HTERT RPE-1 (cell line): ENCODE results near the gene GLTP.
"Not testable (repeated sequence)": the region's sequence is repeated elsewhere in the genome, so short reads cannot be mapped to it uniquely, and the experiment has no call there.

Source experiments
- in situ Hi-C: fragments of 300-500 bp; cut with MboI; formaldehyde crosslinking; loops from 4 replicates; pipeline ENCODE4 v1.14.3; 2020; ENCODE audit warnings: low sequenced_read_pairs

The GLTP gene

GRCh38 chr12:109905301-109905700 lies 25.0 kb upstream of the GLTP start:
- in situ Hi-C loops: no loop called here

- in situ Hi-C loops: no loop called here
Measured at GRCh38 chr12:109902891-109903418, 22.6 kb upstream of the GLTP start.

- in situ Hi-C loops: no loop called here
Measured at GRCh38 chr12:109900752-109901580, 20.6 kb upstream of the GLTP start.

- in situ Hi-C loops: no loop called here
Measured at GRCh38 chr12:109899783-109900751, 19.7 kb upstream of the GLTP start, which contains the start of gene TCHP. TSS of gene TCHP (plus strand) at chr12:109900274. CDS start at chr12:109903027, 2,753 bp downstream.

- in situ Hi-C loops: not testable (repeated sequence)
Measured at GRCh38 chr12:109899345-109899744, 19.0 kb upstream of the GLTP start.

- in situ Hi-C loops: no loop called here
Measured at GRCh38 chr12:109897029-109897428, 16.7 kb upstream of the GLTP start.

- in situ Hi-C loops: no loop called here
Measured at GRCh38 chr12:109896188-109896587, 15.8 kb upstream of the GLTP start.

GRCh38 chr12:109894939-109895338 lies 14.6 kb upstream of the GLTP start:
- in situ Hi-C loops: no loop called here

GRCh38 chr12:109893261-109893995 lies 13.1 kb upstream of the GLTP start:
- in situ Hi-C loops: no loop called here

- in situ Hi-C loops: no loop called here
Measured at GRCh38 chr12:109892748-109893147, 12.4 kb upstream of the GLTP start.

- in situ Hi-C loops: no loop called here
Measured at GRCh38 chr12:109892165-109892715, 11.9 kb upstream of the GLTP start.

GRCh38 chr12:109891731-109892130 lies 11.4 kb upstream of the GLTP start:
- in situ Hi-C loops: not testable (repeated sequence)

GRCh38 chr12:109890620-109891170 lies 10.4 kb upstream of the GLTP start:
- in situ Hi-C loops: no loop called here

GRCh38 chr12:109888179-109889020 lies 8.1 kb upstream of the GLTP start:
- in situ Hi-C loops: no loop called here

- in situ Hi-C loops: no loop called here
Measured at GRCh38 chr12:109885616-109886015, 5.3 kb upstream of the GLTP start.

GRCh38 chr12:109883461-109883860 lies 3.1 kb upstream of the GLTP start:
- in situ Hi-C loops: no loop called here

GRCh38 chr12:109881752-109882151 lies 1.4 kb upstream of the GLTP start:
- in situ Hi-C loops: no loop called here

- in situ Hi-C loops: no loop called here
Measured at GRCh38 chr12:109880938-109881337, 597 bp upstream of the GLTP start.

- in situ Hi-C loops: no loop called here
Measured at GRCh38 chr12:109879351-109880042, 844 bp downstream of the GLTP start.
